ENCODE measurements around the gene PID1.
"Not testable (repeated sequence)": the region's sequence is repeated elsewhere in the genome, so short reads cannot be mapped to it uniquely, and the experiment has no call there.

Gene PID1

GRCh38 chr2:229191413-229191812 is 79.7 kb downstream of the PID1 start:
- no peak for DNase-seq (ENCODE audit: low read depth)
- no peak overlapping the region for H3K4me3 ChIP-seq (ENCODE audit: low read length)
- no peak for TF ChIP-seq CTCF (IDR thresholded peaks at IDR 0.05; ENCODE audit: insufficient read depth, low read depth, low read length, missing control alignments)

GRCh38 chr2:229187123-229187522 is 84.0 kb downstream of the PID1 start:
- not testable (repeated sequence) for H3K4me3 ChIP-seq (ENCODE audit: low read length); DNase-seq (ENCODE audit: low read depth)

GRCh38 chr2:229181641-229182040 is 89.4 kb downstream of the PID1 start:
- TF ChIP-seq CTCF (IDR thresholded peaks at IDR 0.05; ENCODE audit: insufficient read depth, low read depth, low read length, missing control alignments), result no peak
- DNase-seq (ENCODE audit: low read depth), result no peak

GRCh38 chr2:229180658-229181057 is 90.4 kb downstream of the PID1 start:
- no peak for DNase-seq (ENCODE audit: low read depth)
- H3K4me3 ChIP-seq (ENCODE audit: low read length), result no peak overlapping the region
- no peak for TF ChIP-seq CTCF (IDR thresholded peaks at IDR 0.05; ENCODE audit: insufficient read depth, low read depth, low read length, missing control alignments)

More at GRCh38 chr2:229181641-229182040, 89.4 kb downstream of the PID1 start:
- H3K4me3 ChIP-seq (ENCODE audit: low read length), result no peak overlapping the region

GRCh38 chr2:229179628-229180027 is 91.5 kb downstream of the PID1 start:
- DNase-seq (ENCODE audit: low read depth), result no peak
- no peak for TF ChIP-seq CTCF (IDR thresholded peaks at IDR 0.05; ENCODE audit: insufficient read depth, low read depth, low read length, missing control alignments)
- no peak overlapping the region for H3K4me3 ChIP-seq (ENCODE audit: low read length)

- TF ChIP-seq CTCF (IDR thresholded peaks at IDR 0.05; ENCODE audit: insufficient read depth, low read depth, low read length, missing control alignments), result no peak
- H3K4me3 ChIP-seq (ENCODE audit: low read length), result no peak overlapping the region
- no peak for DNase-seq (ENCODE audit: low read depth)
These were observed 92.4 kb downstream of the PID1 start for GRCh38 chr2:229178706-229179105.

GRCh38 chr2:229178117-229178516 is 93.0 kb downstream of the PID1 start:
- no peak for DNase-seq (ENCODE audit: low read depth)
- TF ChIP-seq CTCF (IDR thresholded peaks at IDR 0.05; ENCODE audit: insufficient read depth, low read depth, low read length, missing control alignments), result no peak
- H3K4me3 ChIP-seq (ENCODE audit: low read length), result no peak overlapping the region

- TF ChIP-seq CTCF (IDR thresholded peaks at IDR 0.05; ENCODE audit: insufficient read depth, low read depth, low read length, missing control alignments), result no peak
- no peak overlapping the region for H3K4me3 ChIP-seq (ENCODE audit: low read length)
- no peak for DNase-seq (ENCODE audit: low read depth)
These were observed 95.0 kb downstream of the PID1 start for GRCh38 chr2:229176136-229176535.
